ENCODE results near the gene TRIP11.

The TRIP11 gene

DNA sequence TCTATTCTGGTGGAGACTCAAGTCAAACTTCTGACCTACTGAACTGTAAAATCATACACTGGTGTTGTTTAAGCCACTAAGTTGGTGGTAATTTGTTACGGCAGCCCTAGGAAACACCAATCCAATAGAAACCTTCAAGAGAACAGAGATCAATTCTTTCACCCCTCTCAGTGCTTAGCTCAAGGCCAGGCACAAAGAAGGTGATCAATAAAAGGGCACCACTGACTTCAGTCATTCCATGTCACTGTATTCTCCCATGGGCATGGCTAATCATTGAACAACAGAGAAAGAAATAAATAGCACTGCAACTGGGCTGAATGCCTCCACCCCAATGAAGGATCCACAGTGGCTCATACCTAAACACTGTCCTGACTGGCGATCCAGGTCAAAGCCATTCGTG is 99.7 kb downstream of the TRIP11 start:
- Histone ChIP-seq H3K9me3 (ENCODE audit: low read depth, low read length) (no peaks in the 10 kb centered on the region), H3K4me3 (no peak overlapping the region), H3K36me3 (ENCODE audit: insufficient read depth, low read length) (no peaks in the 10 kb centered on the region), H3K9ac (ENCODE audit: insufficient read length) (no peak overlapping the region), H3K27ac (no peak overlapping the region)
- TF ChIP-seq EZH2 (IDR thresholded peaks at IDR 0.05) (no peak), POLR2AphosphoS5 (IDR thresholded peaks at IDR 0.05; ENCODE audit: borderline replicate concordance, low read depth, low read length) (no peak), FOXP2 (optimal IDR thresholded peaks at IDR 0.05; ENCODE audit: control extremely low read depth, extremely low read length, insufficient read depth) (no peak)
- no peak for DNase-seq (ENCODE audit: low read depth, low spot score)

DNA sequence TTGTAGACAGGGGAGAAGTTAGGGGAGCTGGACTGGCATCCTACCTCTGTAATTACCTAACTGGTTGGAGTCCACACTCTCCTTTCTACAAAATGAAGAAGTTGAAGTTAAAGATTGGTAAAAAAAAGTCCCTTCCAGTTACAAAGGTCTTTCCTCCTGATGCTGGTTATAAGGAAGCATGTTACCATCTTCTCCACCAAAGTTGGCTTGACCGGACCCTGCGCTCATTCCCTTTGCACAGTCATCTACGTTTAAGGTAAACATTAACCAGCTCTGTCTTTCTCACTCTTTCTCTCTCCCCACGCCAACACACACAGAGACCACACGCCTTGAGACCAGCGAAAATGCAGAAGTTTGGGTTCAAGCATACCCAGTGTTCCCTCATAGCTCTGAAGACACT is 104.3 kb downstream of the TRIP11 start:
- Histone ChIP-seq H3K9me3 (ENCODE audit: low read depth, low read length) (no peaks in the 10 kb centered on the region), H3K36me3 (ENCODE audit: insufficient read depth, low read length) (no peaks in the 10 kb centered on the region), H3K9ac (ENCODE audit: insufficient read length) (no peak overlapping the region), H3K27ac (no peak overlapping the region), H3K4me3 (no peak overlapping the region)
- DNase-seq (ENCODE audit: low read depth, low spot score): no peak
- TF ChIP-seq FOXP2 (optimal IDR thresholded peaks at IDR 0.05; ENCODE audit: control extremely low read depth, extremely low read length, insufficient read depth) (no peak), POLR2AphosphoS5 (IDR thresholded peaks at IDR 0.05; ENCODE audit: borderline replicate concordance, low read depth, low read length) (no peak), EZH2 (IDR thresholded peaks at IDR 0.05) (no peak)

DNA sequence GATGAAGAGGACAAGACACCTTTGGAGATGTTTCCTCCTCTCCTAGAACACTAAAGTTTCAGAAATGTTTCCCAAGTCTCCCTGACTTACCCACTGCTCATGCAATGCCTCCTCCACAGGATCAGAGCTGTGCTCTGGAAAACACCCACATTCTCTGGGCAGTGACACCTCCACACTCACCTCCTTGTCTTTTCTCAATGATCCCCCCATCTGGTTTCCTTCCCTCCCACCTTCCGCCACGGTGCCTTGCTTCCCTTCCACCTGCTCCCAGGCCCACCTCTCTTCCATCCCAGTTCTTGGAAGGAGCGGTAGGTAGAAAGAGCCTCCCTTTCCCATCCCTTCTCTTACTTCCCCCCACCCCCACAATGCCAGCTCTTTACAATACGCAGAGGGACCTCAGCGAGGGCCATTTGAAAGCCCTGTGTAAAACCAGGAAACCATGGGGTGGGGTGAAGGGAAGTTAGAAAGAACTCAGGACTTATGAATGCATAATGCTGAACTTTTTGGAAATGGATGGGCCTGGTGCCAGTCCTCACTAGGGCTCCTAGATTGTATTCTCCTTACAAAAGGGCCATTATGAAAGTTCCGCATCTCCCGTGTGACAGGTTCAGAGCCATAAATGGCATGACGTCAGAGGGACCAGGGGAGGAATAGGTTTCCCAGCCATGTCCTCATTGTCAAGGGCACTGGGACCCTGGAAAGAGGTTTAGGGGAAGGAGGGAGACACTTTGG is 105.1 kb downstream of the TRIP11 start:
- no peaks in the 10 kb centered on the region for H3K36me3 ChIP-seq (ENCODE audit: insufficient read depth, low read length)
- TF ChIP-seq EZH2 (IDR thresholded peaks at IDR 0.05) (no peak), POLR2AphosphoS5 (IDR thresholded peaks at IDR 0.05; ENCODE audit: borderline replicate concordance, low read depth, low read length) (no peak), FOXP2 (optimal IDR thresholded peaks at IDR 0.05; ENCODE audit: control extremely low read depth, extremely low read length, insufficient read depth) (no peak)
- H3K4me3 ChIP-seq: no peak overlapping the region
- H3K9me3 ChIP-seq (ENCODE audit: low read depth, low read length): no peaks in the 10 kb centered on the region
- H3K27ac ChIP-seq: no peak overlapping the region
- no peak overlapping the region for H3K9ac ChIP-seq (ENCODE audit: insufficient read length)
- no peak for DNase-seq (ENCODE audit: low read depth, low spot score)

DNA sequence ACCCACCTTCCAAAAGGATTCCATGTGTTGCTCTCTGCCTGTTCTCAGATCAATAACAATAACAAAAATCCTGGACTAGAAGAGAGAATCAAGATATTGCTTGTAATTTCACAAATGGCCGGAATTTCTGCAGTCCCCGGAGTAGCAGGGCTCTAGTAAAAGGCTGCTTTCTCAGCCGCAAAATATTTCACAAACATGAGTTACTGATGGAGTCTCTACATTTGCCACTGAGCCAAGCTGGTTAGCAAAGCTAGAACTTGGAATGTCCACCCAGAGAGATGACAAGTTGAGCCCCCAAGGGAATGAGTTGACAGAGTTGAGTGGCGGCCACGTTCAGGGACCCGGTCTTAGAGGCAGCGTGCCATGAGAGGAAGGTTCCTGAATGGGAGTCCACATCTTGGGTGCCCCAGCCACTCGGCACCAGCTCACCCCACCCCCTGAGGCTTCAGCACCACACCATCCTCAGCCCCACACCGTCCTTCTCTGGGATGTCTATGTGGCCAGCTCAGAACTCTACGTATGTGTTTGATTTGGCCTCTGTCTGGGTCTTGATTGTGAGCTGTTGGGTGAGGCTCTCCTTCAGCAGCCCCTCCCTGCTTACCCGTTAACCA is 108.3 kb downstream of the TRIP11 start:
- Histone ChIP-seq H3K27ac (no peak overlapping the region), H3K9me3 (ENCODE audit: low read depth, low read length) (no peaks in the 10 kb centered on the region), H3K36me3 (ENCODE audit: insufficient read depth, low read length) (no peaks in the 10 kb centered on the region), H3K9ac (ENCODE audit: insufficient read length) (no peak overlapping the region), H3K4me3 (no peak overlapping the region)
- no peak for DNase-seq (ENCODE audit: low read depth, low spot score)
- TF ChIP-seq EZH2 (IDR thresholded peaks at IDR 0.05) (no peak), FOXP2 (optimal IDR thresholded peaks at IDR 0.05; ENCODE audit: control extremely low read depth, extremely low read length, insufficient read depth) (no peak), POLR2AphosphoS5 (IDR thresholded peaks at IDR 0.05; ENCODE audit: borderline replicate concordance, low read depth, low read length) (no peak)

DNA sequence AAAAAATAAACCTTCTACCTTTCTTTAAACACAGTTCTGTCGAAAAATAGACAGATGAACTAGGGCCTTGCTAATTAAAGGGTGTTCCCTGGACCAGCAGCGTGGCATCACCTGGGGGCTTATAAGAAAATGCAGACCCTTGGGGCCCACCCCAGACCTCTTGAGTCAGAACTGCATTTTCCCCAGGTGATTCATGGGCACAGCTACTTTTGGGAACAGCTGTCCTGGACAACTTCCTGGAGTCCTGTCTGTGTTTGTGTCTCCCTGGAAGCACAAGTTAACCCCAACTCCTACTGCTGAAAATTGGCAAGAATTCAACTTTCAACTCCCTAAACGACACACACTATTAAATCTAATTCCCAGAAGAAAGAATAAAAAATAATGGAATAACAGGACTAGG is 110.2 kb downstream of the TRIP11 start:
- Histone ChIP-seq H3K9me3 (ENCODE audit: low read depth, low read length) (no peaks in the 10 kb centered on the region), H3K36me3 (ENCODE audit: insufficient read depth, low read length) (no peaks in the 10 kb centered on the region), H3K27ac (no peak overlapping the region), H3K9ac (ENCODE audit: insufficient read length) (no peak overlapping the region), H3K4me3 (no peak overlapping the region)
- no peak for TF ChIP-seq FOXP2 (optimal IDR thresholded peaks at IDR 0.05; ENCODE audit: control extremely low read depth, extremely low read length, insufficient read depth)
- TF ChIP-seq EZH2 (IDR thresholded peaks at IDR 0.05): no peak
- TF ChIP-seq POLR2AphosphoS5 (IDR thresholded peaks at IDR 0.05; ENCODE audit: borderline replicate concordance, low read depth, low read length): no peak
- no peak for DNase-seq (ENCODE audit: low read depth, low spot score)

DNA sequence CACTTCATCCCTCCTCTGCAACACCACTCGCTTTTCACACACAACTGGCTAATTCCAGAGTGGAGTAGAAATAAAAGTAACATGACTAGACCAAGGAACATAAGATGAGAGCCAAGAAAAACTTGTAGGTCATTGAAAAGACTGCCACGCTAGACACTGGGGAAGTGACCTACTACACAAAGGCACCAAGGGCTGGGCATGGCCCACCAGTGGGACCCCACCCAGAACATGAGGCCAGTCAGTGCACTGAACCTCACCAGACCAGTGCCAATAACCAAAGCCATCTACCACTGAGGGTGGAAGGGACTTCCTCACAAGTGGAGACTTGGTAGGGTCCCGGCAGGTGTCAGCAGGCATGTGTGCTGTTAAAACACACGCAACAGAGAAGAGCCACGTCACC is 112.1 kb downstream of the TRIP11 start:
- Histone ChIP-seq H3K9me3 (ENCODE audit: low read depth, low read length) (no peaks in the 10 kb centered on the region), H3K36me3 (ENCODE audit: insufficient read depth, low read length) (no peaks in the 10 kb centered on the region), H3K27ac (no peak overlapping the region), H3K9ac (ENCODE audit: insufficient read length) (no peak overlapping the region), H3K4me3 (no peak overlapping the region)
- DNase-seq (ENCODE audit: low read depth, low spot score): no peak
- TF ChIP-seq FOXP2 (optimal IDR thresholded peaks at IDR 0.05; ENCODE audit: control extremely low read depth, extremely low read length, insufficient read depth) (no peak), EZH2 (IDR thresholded peaks at IDR 0.05) (no peak), POLR2AphosphoS5 (IDR thresholded peaks at IDR 0.05; ENCODE audit: borderline replicate concordance, low read depth, low read length) (no peak)

DNA sequence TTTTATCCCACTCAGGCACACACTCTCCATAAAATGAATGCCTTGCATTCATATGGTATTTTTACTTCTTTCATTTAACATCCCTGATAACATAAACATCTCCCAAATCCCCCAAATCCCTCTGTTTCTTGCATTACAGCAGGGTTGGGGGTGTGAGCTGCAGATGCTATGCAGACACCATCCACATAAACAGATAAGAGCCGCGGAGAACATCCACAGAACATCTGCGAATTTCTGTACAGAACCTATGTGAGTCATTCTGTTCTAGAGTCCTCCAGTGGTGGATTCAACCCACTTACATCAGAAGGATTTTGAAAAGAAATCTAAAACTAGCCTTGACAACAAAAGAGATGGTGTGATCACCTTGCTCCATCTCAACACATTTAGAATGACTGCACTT is 112.7 kb downstream of the TRIP11 start:
- H3K9ac ChIP-seq (ENCODE audit: insufficient read length): no peak overlapping the region
- no peak for DNase-seq (ENCODE audit: low read depth, low spot score)
- TF ChIP-seq EZH2 (IDR thresholded peaks at IDR 0.05): no peak
- no peak for TF ChIP-seq FOXP2 (optimal IDR thresholded peaks at IDR 0.05; ENCODE audit: control extremely low read depth, extremely low read length, insufficient read depth)
- no peak for TF ChIP-seq POLR2AphosphoS5 (IDR thresholded peaks at IDR 0.05; ENCODE audit: borderline replicate concordance, low read depth, low read length)

DNA sequence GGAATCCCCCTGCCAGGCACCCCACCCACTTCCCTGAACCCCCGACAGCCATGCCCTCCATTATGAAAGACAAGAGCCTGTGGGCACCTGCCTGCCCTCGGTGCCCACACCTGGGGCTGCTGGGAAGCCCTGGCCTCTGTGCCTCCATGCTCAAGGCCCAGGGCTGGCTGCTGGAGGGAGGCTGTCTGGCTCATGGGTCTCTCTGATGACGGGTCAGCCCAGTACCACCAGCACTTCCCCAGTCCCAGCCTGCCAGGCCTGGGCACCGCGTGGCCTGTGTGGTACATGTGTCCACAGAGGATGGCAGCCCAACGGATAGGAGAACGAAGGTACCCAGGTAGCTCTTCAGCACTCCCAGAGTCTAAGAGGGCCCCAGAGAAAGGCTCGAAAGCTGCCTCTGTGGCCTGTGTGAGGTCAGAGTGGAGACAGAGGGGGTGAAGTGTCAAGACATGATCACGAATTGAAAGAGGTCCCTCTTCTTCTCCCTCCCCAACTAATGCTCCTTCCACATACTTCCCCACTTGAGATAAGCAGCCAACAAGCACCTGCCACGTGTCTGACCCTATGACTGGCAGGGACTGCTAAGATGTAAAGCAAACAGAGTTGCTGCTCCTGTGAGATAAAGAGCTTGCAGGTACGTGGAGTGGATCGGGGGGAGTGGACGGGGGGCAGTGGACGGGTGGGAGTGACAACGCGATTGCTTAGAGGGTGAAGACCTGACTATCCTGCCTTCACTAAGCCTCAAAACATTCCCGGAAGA is 113.5 kb downstream of the TRIP11 start:
- TF ChIP-seq FOXP2 (optimal IDR thresholded peaks at IDR 0.05; ENCODE audit: control extremely low read depth, extremely low read length, insufficient read depth) (no peak), EZH2 (IDR thresholded peaks at IDR 0.05) (no peak), POLR2AphosphoS5 (IDR thresholded peaks at IDR 0.05; ENCODE audit: borderline replicate concordance, low read depth, low read length) (no peak)
- Histone ChIP-seq H3K36me3 (ENCODE audit: insufficient read depth, low read length) (no peaks in the 10 kb centered on the region), H3K9me3 (ENCODE audit: low read depth, low read length) (no peaks in the 10 kb centered on the region), H3K9ac (ENCODE audit: insufficient read length) (no peak overlapping the region), H3K4me3 (no peak overlapping the region), H3K27ac (no peak overlapping the region)
- DNase-seq (ENCODE audit: low read depth, low spot score): no peak

More for the DNA sequence above, 112.7 kb downstream of the TRIP11 start:
- H3K36me3 ChIP-seq (ENCODE audit: insufficient read depth, low read length): no peaks in the 10 kb centered on the region
- no peak overlapping the region for H3K27ac ChIP-seq
- no peaks in the 10 kb centered on the region for H3K9me3 ChIP-seq (ENCODE audit: low read depth, low read length)
- H3K4me3 ChIP-seq: no peak overlapping the region

All from SK-N-MC (cell line).